ENCODE results near the gene CREB5. TPM values are rescaled to one million over a fixed set of nuclear protein-coding genes. Genes with fewer than 3 reads are reported as not detected.

The CREB5 gene
- total RNA-seq, 1 experiment from 2014 or later: 0.49 TPM

- Histone ChIP-seq H3K9me2 (ENCODE audit: insufficient read depth) (no peaks in the 10 kb centered on the region), H3K27me3 (ENCODE audit: insufficient read depth, low read length) (peaks cover 76% of the 10 kb centered on the region), H3K9me3 (ENCODE audit: control insufficient read depth in 1 of 2, insufficient read depth in 1 of 2, low read depth in 1 of 2, low read length in 2 of 2) (no peaks in the 10 kb centered on the region), H3K4me1 (ENCODE audit: control insufficient read depth in 1 of 2, insufficient read depth in 2 of 2, low read length in 2 of 2) (no peaks in the 10 kb centered on the region), H3K36me3 (ENCODE audit: control insufficient read depth in 1 of 2, insufficient read depth in 2 of 2, low read length in 2 of 2) (no peaks in the 10 kb centered on the region), H3K27ac (ENCODE audit: low read depth, low read length) (no peak overlapping the region), H3K79me2 (ENCODE audit: insufficient read depth, low read length) (no peaks in the 10 kb centered on the region), H3K4me2 (ENCODE audit: low read length) (no peak overlapping the region), H2AFZ (ENCODE audit: low read depth, low read length, poor library complexity, severe bottlenecking) (no peak overlapping the region), H3K9ac (ENCODE audit: low read length) (no peak overlapping the region), H3K4me3 (replicated peaks in 1 of 2; ENCODE audit: low read depth in 1 of 2, low read length in 2 of 2) (no peak overlapping the region), H4K20me1 (ENCODE audit: insufficient read depth) (no peaks in the 10 kb centered on the region)
- ATAC-seq (no peak), DNase-seq (ENCODE audit: low read depth, low spot score) (no peak)
- BruUV-seq (replicated peaks): no TSS peak
- intact Hi-C loops (cut with micrococcal nuclease): no loop called here
- ChIA-PET RAD21 (ENCODE audit: low non-redundant PET in 1 of 2, low total read pairs in 2 of 2, uncharacterized antibody in 2 of 2, unreplicated experiment in 2 of 2) (no interaction called here), POLR2A (no interaction called here), CTCF (no interaction called here)
- no peak for TF ChIP-seq JUND (IDR thresholded peaks at IDR 0.05)
- no peak for TF ChIP-seq REST (IDR thresholded peaks at IDR 0.05; ENCODE audit: low read depth)
- TF ChIP-seq SRF (IDR thresholded peaks at IDR 0.05; ENCODE audit: low read depth): no peak
- no peak for TF ChIP-seq SP1 (IDR thresholded peaks at IDR 0.05; ENCODE audit: low read depth)
- TF ChIP-seq CBX3 (IDR thresholded peaks at IDR 0.05; ENCODE audit: low read depth): no peak
- no peak for TF ChIP-seq POLR2A (IDR thresholded peaks at IDR 0.05; ENCODE audit: borderline replicate concordance, extremely low read depth, insufficient read depth, insufficient read length)
- no peak for TF ChIP-seq CTCF (IDR thresholded peaks at IDR 0.05 in 2 of 3, conservative IDR thresholded peaks at IDR 0.05 in 1 of 3; ENCODE audit: borderline replicate concordance in 1 of 3, insufficient read depth in 1 of 3, low read depth in 2 of 3, low read length in 2 of 3)
Observed at GRCh38 chr7:28469562-28469961, 57.2 kb downstream of the CREB5 start.
